ENCODE results near the gene GALNTL6.

- TF ChIP-seq EZH2phosphoT487 (IDR thresholded peaks at IDR 0.05; ENCODE audit: unreplicated experiment), result no peak
- TF ChIP-seq EZH2 (IDR thresholded peaks at IDR 0.05; ENCODE audit: low read depth, unreplicated experiment), result no peak
- TF ChIP-seq CTCF (conservative IDR thresholded peaks at IDR 0.05; ENCODE audit: low read depth in 2 of 2), result no peak
- no peak for TF ChIP-seq STAT1 (IDR thresholded peaks at IDR 0.05; ENCODE audit: unreplicated experiment)
- no peak for TF ChIP-seq POLR2AphosphoS5 (IDR thresholded peaks at IDR 0.05; ENCODE audit: low read depth)
Measured at GRCh38 chr4:172050911-172051310, 237.7 kb downstream of the GALNTL6 start.
